Measurements from ENCODE around the gene TRNAU1AP. TPM values are rescaled to one million over a fixed set of nuclear protein-coding genes. Genes with fewer than 3 reads are reported as not detected.
A peak's percentile ranks its signal among the peaks of the same experiment; 100 is the strongest.

The TRNAU1AP gene
- total and polyA plus RNA-seq, 2 of the 13 experiments (the other 11 are each of a cell fraction or from before 2014, with no cell fraction given): 29.0 to 42.9 TPM

GRCh38 chr1:28552758-28553663 lies at the start of gene TRNAU1AP (continued):
- TF ChIP-seq ZNF484 (CRISPR knock-in tag; IDR thresholded peaks at IDR 0.05; ENCODE audit: borderline replicate concordance, low read depth) (no peak), HBP1 (CRISPR knock-in tag; IDR thresholded peaks at IDR 0.05; ENCODE audit: low read depth) (no peak), PAWR (CRISPR knock-in tag; IDR thresholded peaks at IDR 0.05; ENCODE audit: borderline replicate concordance) (no peak), SIN3A (IDR thresholded peaks at IDR 0.05; ENCODE audit: borderline replicate concordance, low read depth, low read length) (peak; percentile 64; the same call in 1 of the 2 replicates), ZNF354B (CRISPR knock-in tag; IDR thresholded peaks at IDR 0.05) (no peak), YEATS2 (CRISPR knock-in tag; IDR thresholded peaks at IDR 0.05; ENCODE audit: borderline replicate concordance) (peak; percentile 85), SP2 (CRISPR knock-in tag; IDR thresholded peaks at IDR 0.05) (no peak), ZMYM4 (CRISPR knock-in tag; IDR thresholded peaks at IDR 0.05) (peak; percentile 85), SKI (IDR thresholded peaks at IDR 0.05; ENCODE audit: partially characterized antibody) (no peak), ZNF556 (CRISPR knock-in tag; IDR thresholded peaks at IDR 0.05; ENCODE audit: borderline replicate concordance) (peak; percentile 92), ZNF547 (CRISPR knock-in tag; IDR thresholded peaks at IDR 0.05) (no peak; the same call in 1 of the 2 replicates), ERF (CRISPR knock-in tag; IDR thresholded peaks at IDR 0.05) (peak; percentile 73), IRF1 (CRISPR knock-in tag; IDR thresholded peaks at IDR 0.05; ENCODE audit: low read depth) (no peak; the same call in 1 of the 2 replicates), ZNF335 (CRISPR knock-in tag; IDR thresholded peaks at IDR 0.05) (no peak), PAX8 (CRISPR knock-in tag; IDR thresholded peaks at IDR 0.05; ENCODE audit: borderline replicate concordance) (no peak)
- TF ChIP-seq, protein P1, sequence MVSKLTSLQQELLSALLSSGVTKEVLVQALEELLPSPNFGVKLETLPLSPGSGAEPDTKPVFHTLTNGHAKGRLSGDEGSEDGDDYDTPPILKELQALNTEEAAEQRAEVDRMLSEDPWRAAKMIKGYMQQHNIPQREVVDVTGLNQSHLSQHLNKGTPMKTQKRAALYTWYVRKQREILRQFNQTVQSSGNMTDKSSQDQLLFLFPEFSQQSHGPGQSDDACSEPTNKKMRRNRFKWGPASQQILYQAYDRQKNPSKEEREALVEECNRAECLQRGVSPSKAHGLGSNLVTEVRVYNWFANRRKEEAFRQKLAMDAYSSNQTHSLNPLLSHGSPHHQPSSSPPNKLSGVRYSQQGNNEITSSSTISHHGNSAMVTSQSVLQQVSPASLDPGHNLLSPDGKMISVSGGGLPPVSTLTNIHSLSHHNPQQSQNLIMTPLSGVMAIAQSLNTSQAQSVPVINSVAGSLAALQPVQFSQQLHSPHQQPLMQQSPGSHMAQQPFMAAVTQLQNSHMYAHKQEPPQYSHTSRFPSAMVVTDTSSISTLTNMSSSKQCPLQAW (CRISPR knock-in tag; IDR thresholded peaks at IDR 0.05): peak; percentile 56
- TF ChIP-seq, protein P2, sequence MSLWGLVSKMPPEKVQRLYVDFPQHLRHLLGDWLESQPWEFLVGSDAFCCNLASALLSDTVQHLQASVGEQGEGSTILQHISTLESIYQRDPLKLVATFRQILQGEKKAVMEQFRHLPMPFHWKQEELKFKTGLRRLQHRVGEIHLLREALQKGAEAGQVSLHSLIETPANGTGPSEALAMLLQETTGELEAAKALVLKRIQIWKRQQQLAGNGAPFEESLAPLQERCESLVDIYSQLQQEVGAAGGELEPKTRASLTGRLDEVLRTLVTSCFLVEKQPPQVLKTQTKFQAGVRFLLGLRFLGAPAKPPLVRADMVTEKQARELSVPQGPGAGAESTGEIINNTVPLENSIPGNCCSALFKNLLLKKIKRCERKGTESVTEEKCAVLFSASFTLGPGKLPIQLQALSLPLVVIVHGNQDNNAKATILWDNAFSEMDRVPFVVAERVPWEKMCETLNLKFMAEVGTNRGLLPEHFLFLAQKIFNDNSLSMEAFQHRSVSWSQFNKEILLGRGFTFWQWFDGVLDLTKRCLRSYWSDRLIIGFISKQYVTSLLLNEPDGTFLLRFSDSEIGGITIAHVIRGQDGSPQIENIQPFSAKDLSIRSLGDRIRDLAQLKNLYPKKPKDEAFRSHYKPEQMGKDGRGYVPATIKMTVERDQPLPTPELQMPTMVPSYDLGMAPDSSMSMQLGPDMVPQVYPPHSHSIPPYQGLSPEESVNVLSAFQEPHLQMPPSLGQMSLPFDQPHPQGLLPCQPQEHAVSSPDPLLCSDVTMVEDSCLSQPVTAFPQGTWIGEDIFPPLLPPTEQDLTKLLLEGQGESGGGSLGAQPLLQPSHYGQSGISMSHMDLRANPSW (CRISPR knock-in tag; IDR thresholded peaks at IDR 0.05; ENCODE audit: borderline replicate concordance): peak; percentile 73; the same call in 1 of the 2 replicates
- TF ChIP-seq, protein P3, sequence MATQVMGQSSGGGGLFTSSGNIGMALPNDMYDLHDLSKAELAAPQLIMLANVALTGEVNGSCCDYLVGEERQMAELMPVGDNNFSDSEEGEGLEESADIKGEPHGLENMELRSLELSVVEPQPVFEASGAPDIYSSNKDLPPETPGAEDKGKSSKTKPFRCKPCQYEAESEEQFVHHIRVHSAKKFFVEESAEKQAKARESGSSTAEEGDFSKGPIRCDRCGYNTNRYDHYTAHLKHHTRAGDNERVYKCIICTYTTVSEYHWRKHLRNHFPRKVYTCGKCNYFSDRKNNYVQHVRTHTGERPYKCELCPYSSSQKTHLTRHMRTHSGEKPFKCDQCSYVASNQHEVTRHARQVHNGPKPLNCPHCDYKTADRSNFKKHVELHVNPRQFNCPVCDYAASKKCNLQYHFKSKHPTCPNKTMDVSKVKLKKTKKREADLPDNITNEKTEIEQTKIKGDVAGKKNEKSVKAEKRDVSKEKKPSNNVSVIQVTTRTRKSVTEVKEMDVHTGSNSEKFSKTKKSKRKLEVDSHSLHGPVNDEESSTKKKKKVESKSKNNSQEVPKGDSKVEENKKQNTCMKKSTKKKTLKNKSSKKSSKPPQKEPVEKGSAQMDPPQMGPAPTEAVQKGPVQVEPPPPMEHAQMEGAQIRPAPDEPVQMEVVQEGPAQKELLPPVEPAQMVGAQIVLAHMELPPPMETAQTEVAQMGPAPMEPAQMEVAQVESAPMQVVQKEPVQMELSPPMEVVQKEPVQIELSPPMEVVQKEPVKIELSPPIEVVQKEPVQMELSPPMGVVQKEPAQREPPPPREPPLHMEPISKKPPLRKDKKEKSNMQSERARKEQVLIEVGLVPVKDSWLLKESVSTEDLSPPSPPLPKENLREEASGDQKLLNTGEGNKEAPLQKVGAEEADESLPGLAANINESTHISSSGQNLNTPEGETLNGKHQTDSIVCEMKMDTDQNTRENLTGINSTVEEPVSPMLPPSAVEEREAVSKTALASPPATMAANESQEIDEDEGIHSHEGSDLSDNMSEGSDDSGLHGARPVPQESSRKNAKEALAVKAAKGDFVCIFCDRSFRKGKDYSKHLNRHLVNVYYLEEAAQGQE (IDR thresholded peaks at IDR 0.05; ENCODE audit: borderline replicate concordance in 1 of 2, low read depth in 1 of 2, low read length in 2 of 2): no peak
